Caco-2 (cell line): ENCODE results near the gene PPIL3. TPM values are rescaled to one million over a fixed set of nuclear protein-coding genes. Genes with fewer than 3 reads are reported as not detected.
A peak's percentile ranks its signal among the peaks of the same experiment; 100 is the strongest.

Experiments used
- BruUV-seq: library from RNA; stranded (reverse); fragments of 400-500 nt; replicated peaks from 2 replicates; lab custom pipeline; 2021; lab: Mats Ljungman, UMichigan
- CTCF ChIA-PET: fragments of 300-600 bp; sonication (Branson Sonifier 250); formaldehyde crosslinking; loops from one replicate; lab custom pipeline; 2022; ENCODE audit warnings: antibody characterized with exemption; lab: Charles Lee
- POLR2A ChIA-PET: fragments of 300-600 bp; sonication (Branson Sonifier 250); formaldehyde crosslinking; loops from one replicate; lab custom pipeline; 2022; ENCODE audit warnings: antibody characterized with exemption; lab: Charles Lee
- DNase-seq, 2 experiments: peaks; one replicate each; pipeline versions ENCODE4 v3.0.0 to v3.0.0-alpha.2; 2020 to 2022
- H3K27me3 ChIP-seq: replicated peaks from 2 replicates; pipeline ENCODE4 v1.6.0; 2011; ENCODE audit warnings: low read length; ENCODE audit not compliant: control insufficient read depth, insufficient read depth
- H3K36me3 ChIP-seq: 2 replicates; pipeline ENCODE4 v1.5.1; 2011; ENCODE audit warnings: low read length; ENCODE audit not compliant: control insufficient read depth, insufficient read depth
- H3K4me1 ChIP-seq: fragments of 250-450 bp; sonication (Bioruptor Pico); 2 replicates; pipeline ENCODE4 v1.5.1; 2020; ENCODE audit warnings: mild to moderate bottlenecking
- H3K4me3 ChIP-seq: 2 replicates; pipeline ENCODE4 v1.5.1; 2011; ENCODE audit warnings: low read depth, mild to moderate bottlenecking, control low read depth, low read length
- H3K9me3 ChIP-seq: fragments of 250-450 bp; sonication (Bioruptor Pico); 2 replicates; pipeline ENCODE4 v1.5.1; 2020; ENCODE audit warnings: mild to moderate bottlenecking, moderate library complexity
- H3K27ac Mint-ChIP-seq: one replicate; pipeline ENCODE4 v1.8.0; 2022; ENCODE audit warnings: mixed read lengths; ENCODE audit not compliant: unreplicated experiment
- H3K27me3 Mint-ChIP-seq: one replicate; pipeline ENCODE4 v1.8.0; 2022; ENCODE audit warnings: mixed read lengths; ENCODE audit not compliant: insufficient read depth, unreplicated experiment
- H3K36me3 Mint-ChIP-seq: one replicate; pipeline ENCODE4 v1.8.0; 2022; ENCODE audit warnings: mild to moderate bottlenecking, mixed read lengths; ENCODE audit not compliant: insufficient read depth, unreplicated experiment
- H3K4me1 Mint-ChIP-seq: one replicate; pipeline ENCODE4 v1.8.0; 2022; ENCODE audit warnings: low read depth, mixed read lengths; ENCODE audit not compliant: unreplicated experiment
- H3K4me3 Mint-ChIP-seq: one replicate; pipeline ENCODE4 v1.8.0; 2022; ENCODE audit warnings: mild to moderate bottlenecking, moderate library complexity, mixed read lengths; ENCODE audit not compliant: unreplicated experiment
- H3K9me3 Mint-ChIP-seq: one replicate; pipeline ENCODE4 v1.8.0; 2022; ENCODE audit warnings: mixed read lengths; ENCODE audit not compliant: unreplicated experiment
- intact Hi-C: fragments of 100-400 bp; cut with micrococcal nuclease; formaldehyde crosslinking; loops from one replicate; pipeline ENCODE4 v1.10.0; 2022; ENCODE audit not compliant: unreplicated experiment
- total RNA-seq: library from RNA; stranded (reverse); gene quantifications from 2 replicates; pipeline ENCODE4 v1.2.3, GENCODE V29; 2022
- TF ChIP-seq, protein P1 (sequence below), 2 experiments: fragments of 200-600 bp in 1 of 2; IDR thresholded peaks; 1 replicate in 1 of 2; 2 replicates in 1 of 2; pipeline versions ENCODE4 v1.5.1 to v1.8.0; 2011 to 2022; ENCODE audit warnings: antibody characterized with exemption in 1 of 2, control low read depth in 1 of 2, inconsistent platforms in 1 of 2, low read depth in 1 of 2, low read length in 1 of 2, mild to moderate bottlenecking in 1 of 2, moderate library complexity in 1 of 2; ENCODE audit not compliant: insufficient read depth in 1 of 2, severe bottlenecking in 1 of 2, unreplicated experiment in 1 of 2

PPIL3 gene
- total RNA-seq, 1 experiment from 2014 or later, result 17.6 TPM

- Histone ChIP-seq H3K27me3 (no peaks in the 10 kb centered on the region), H3K4me1 (peaks cover 8% of the 10 kb centered on the region; the same call in 1 of the 2 replicates), H3K9me3 (no peaks in the 10 kb centered on the region), H3K36me3 (no peaks in the 10 kb centered on the region), H3K4me3 (no peak overlapping the region)
- TF ChIP-seq, protein P1, sequence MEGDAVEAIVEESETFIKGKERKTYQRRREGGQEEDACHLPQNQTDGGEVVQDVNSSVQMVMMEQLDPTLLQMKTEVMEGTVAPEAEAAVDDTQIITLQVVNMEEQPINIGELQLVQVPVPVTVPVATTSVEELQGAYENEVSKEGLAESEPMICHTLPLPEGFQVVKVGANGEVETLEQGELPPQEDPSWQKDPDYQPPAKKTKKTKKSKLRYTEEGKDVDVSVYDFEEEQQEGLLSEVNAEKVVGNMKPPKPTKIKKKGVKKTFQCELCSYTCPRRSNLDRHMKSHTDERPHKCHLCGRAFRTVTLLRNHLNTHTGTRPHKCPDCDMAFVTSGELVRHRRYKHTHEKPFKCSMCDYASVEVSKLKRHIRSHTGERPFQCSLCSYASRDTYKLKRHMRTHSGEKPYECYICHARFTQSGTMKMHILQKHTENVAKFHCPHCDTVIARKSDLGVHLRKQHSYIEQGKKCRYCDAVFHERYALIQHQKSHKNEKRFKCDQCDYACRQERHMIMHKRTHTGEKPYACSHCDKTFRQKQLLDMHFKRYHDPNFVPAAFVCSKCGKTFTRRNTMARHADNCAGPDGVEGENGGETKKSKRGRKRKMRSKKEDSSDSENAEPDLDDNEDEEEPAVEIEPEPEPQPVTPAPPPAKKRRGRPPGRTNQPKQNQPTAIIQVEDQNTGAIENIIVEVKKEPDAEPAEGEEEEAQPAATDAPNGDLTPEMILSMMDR (IDR thresholded peaks at IDR 0.05; ENCODE audit: insufficient read depth in 1 of 2, low read depth in 1 of 2, low read length in 1 of 2, severe bottlenecking in 1 of 2, unreplicated experiment in 1 of 2), result no peak
- Mint-ChIP-seq H3K36me3 (peaks cover 14% of the 10 kb centered on the region), H3K9me3 (no peaks in the 10 kb centered on the region), H3K4me3 (no peak overlapping the region), H3K4me1 (no peaks in the 10 kb centered on the region), H3K27me3 (no peaks in the 10 kb centered on the region), H3K27ac (no peak overlapping the region)
- intact Hi-C loops, result no loop called here
- no peak for DNase-seq
- BruUV-seq, result no TSS peak
- POLR2A ChIA-PET, result no interaction called here
- CTCF ChIA-PET, result no interaction called here
Observed at GRCh38 chr2:200869014-200869413, 19.9 kb downstream of the PPIL3 start.

DNA sequence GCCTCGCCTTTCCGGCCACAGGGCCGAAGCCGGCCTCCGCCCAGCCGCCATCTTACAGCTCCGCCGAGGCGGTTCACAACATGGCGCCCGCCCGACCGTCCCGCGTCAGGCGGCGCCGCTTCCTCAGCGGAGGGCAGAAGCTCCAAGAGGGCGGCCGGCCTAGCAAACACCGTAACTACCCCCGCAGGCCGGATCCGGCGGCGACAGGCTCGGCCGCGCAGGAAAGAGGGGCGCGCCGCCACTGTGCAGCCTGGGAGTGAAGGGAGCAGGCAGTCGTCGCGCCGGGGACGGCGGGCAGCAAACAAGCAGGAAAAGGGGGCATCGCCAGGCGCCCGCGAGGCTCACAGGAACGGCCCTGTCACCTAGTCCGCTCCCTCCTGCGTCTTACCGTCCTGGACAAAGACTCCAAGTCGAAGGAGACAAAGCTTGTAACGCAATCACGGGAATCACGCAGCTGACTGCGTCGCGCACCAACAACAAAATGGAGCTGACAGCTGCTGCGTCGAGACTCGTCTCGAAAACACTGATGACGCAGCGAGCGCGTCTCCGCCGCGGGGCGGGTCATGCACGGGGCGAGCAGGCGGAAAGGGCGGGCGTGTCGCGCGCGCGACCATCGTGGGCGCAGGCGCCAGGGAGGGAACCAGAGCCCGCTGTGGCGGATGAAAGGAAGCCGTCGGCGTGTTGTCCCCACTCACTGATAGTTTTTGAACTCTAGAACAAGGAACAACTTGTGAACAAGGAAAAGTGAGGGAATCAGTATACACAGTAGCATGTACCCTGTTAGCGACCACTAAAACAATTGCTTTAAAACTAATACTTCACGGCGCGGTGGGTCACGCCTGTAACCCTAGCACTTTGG lies 24.5 kb downstream of the PPIL3 start, which contains the start of gene CLK1:
Gene CLK1, minus strand, starts transcription at position 483 of the 859 bp plus-strand sequence. CDS start 2,796 bp downstream, outside the sequence.
- peak; percentile 94 for DNase-seq
- Histone ChIP-seq H3K4me3 (peak within 1 kb of the TSS; percentile 96), H3K4me1 (peaks cover 14% of the 10 kb centered on the region), H3K36me3 (peaks cover 2% of the 10 kb centered on the region; the same call in 1 of the 2 replicates), H3K27me3 (no peaks in the 10 kb centered on the region), H3K9me3 (no peaks in the 10 kb centered on the region)
- BruUV-seq, result no TSS peak
- peaks cover 25% of the 10 kb centered on the region for H3K4me1 Mint-ChIP-seq
- CTCF ChIA-PET, result interaction anchor here (0.6 to 1.2 kb wide), 4 partner anchors 19 to 368 kb away, joined by 3 to 7 read pairs (median 4); partner anchors contain the start of genes NIF3L1 and PPIL3
- no peaks in the 10 kb centered on the region for H3K27me3 Mint-ChIP-seq
- H3K36me3 Mint-ChIP-seq, result peaks cover 57% of the 10 kb centered on the region
- POLR2A ChIA-PET, result interaction anchor here (0.5 to 1.8 kb wide), 15 partner anchors 20 to 356 kb away, joined by 3 to 28 read pairs (median 3); partner anchors contain the start of genes NIF3L1 and PPIL3
- TF ChIP-seq, protein P1 (IDR thresholded peaks at IDR 0.05; ENCODE audit: insufficient read depth in 1 of 2, low read depth in 1 of 2, low read length in 1 of 2, severe bottlenecking in 1 of 2, unreplicated experiment in 1 of 2), result no peak
- peak within 1 kb of the TSS; percentile 84 for H3K4me3 Mint-ChIP-seq
- H3K9me3 Mint-ChIP-seq, result no peaks in the 10 kb centered on the region
- peak within 1 kb of the TSS; percentile 96 for H3K27ac Mint-ChIP-seq
- intact Hi-C loops, result loop anchor here (1.0 to 5.0 kb wide), 3 partner anchors 25 to 107 kb away; partner anchors contain the start of genes BZW1, NIF3L1 and PPIL3

GRCh38 chr2:200863782-200864175 lies 25.1 kb downstream of the PPIL3 start:
- DNase-seq, result peak in 1 of 2 experiments; percentile 31
- Histone ChIP-seq H3K9me3 (no peaks in the 10 kb centered on the region), H3K4me3 (peak overlapping the region; percentile 96), H3K27me3 (no peaks in the 10 kb centered on the region), H3K36me3 (peaks cover 2% of the 10 kb centered on the region; the same call in 1 of the 2 replicates), H3K4me1 (peaks cover 14% of the 10 kb centered on the region)
- H3K9me3 Mint-ChIP-seq, result no peaks in the 10 kb centered on the region
- TF ChIP-seq, protein P1 (IDR thresholded peaks at IDR 0.05; ENCODE audit: insufficient read depth in 1 of 2, low read depth in 1 of 2, low read length in 1 of 2, severe bottlenecking in 1 of 2, unreplicated experiment in 1 of 2), result no peak
- peaks cover 63% of the 10 kb centered on the region for H3K36me3 Mint-ChIP-seq
- peak overlapping the region; percentile 84 for H3K4me3 Mint-ChIP-seq
- intact Hi-C loops, result loop anchor here (1.0 to 5.0 kb wide), 4 partner anchors 26 to 151 kb away; partner anchors contain the start of genes BZW1, NIF3L1 and PPIL3
- no peaks in the 10 kb centered on the region for H3K27me3 Mint-ChIP-seq
- ChIA-PET CTCF (interaction anchor here (0.6 to 1.2 kb wide), 4 partner anchors 19 to 368 kb away, joined by 3 to 7 read pairs (median 4); partner anchors contain the start of genes NIF3L1 and PPIL3), POLR2A (interaction anchor here (0.7 to 1.8 kb wide), 12 partner anchors 19 to 254 kb away, joined by 3 to 28 read pairs (median 3); partner anchors contain the start of genes NIF3L1 and PPIL3)
- peaks cover 25% of the 10 kb centered on the region for H3K4me1 Mint-ChIP-seq
- BruUV-seq, result TSS peak; percentile 60
- H3K27ac Mint-ChIP-seq, result peak overlapping the region; percentile 96
